NCI-H1417 treated with DMSO at 0.1 percent for 48 hours (cell line): ENCODE measurements around the gene HTR4.
"Not testable (repeated sequence)": the region's sequence is repeated elsewhere in the genome, so short reads cannot be mapped to it uniquely, and the experiment has no call there.

Experiments
- DNase-seq: peaks from one replicate; lab custom pipeline; 2025; lab: John Stamatoyannopoulos, UW

Gene HTR4

DNA sequence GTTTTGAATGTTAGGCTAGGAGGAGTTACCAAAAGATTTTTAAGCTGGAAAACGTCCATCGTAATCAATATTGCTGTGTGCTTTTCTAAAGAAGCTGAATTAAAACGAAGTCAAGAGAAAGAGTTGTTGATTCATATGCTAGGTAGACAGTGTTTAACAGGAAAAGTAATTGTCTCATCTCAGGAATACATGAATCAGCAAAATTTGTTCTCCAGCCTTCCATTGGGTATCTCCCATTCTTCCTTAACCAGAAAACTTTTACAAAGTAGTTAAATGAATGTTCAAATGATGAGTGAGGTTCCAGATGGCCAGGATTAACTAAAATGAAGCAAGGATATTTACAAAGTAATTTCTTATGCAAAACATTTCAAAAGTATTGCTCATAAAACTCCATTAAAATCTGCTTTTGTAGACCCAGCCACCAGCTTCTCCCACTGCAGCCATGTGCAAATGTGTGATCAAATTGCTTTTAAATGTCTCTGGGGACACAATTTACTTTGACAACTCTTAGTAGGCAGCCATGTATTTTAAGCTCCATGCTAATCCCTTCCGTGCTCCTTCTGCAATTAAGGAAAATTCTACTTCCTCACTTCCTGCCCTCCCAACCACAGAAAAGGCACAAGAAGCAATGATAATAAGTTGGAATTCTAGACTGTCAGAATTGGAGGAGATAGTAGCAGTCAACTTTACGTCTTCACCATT lies 121.2 kb downstream of the HTR4 start:
- no peak for DNase-seq

DNA sequence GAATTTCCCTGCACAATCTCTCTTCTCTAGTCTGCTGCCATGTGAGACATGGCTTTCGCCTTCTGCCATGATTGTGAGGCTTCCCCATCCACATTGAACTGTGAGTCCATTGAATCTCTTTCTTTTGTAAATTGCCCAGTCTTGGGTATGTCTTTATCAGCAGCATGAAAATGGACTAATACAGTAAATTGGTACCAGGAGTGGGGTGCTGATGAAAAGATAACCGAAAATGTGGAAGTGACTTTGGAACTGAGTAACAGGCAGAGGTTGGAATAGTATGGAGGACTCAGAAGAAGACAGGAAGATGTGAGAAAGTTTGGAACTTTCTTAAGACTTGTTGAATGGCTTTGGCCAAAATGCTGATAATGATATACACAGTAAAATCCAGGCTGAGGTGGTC lies 124.9 kb downstream of the HTR4 start:
- not testable (repeated sequence) for DNase-seq

DNA sequence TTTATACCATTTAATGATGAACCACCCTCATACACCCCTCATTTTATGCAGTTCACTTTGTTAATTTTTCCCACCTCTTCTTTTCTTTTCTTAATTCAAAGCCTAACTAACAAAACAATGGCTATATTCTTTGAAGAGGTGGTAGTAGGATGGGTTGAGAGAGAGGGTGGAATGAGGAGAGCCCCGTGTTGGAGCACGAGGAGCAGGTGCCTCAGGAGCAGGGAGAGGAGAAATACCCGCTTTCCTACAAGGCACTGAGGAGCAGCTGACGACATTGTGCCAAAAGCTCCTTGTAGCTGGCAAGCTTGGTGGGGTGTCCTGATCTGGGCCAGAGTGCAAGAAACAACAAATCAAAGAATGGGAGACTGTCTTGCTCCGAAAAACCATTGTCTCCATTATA lies 129.6 kb downstream of the HTR4 start:
- DNase-seq, result no peak

DNA sequence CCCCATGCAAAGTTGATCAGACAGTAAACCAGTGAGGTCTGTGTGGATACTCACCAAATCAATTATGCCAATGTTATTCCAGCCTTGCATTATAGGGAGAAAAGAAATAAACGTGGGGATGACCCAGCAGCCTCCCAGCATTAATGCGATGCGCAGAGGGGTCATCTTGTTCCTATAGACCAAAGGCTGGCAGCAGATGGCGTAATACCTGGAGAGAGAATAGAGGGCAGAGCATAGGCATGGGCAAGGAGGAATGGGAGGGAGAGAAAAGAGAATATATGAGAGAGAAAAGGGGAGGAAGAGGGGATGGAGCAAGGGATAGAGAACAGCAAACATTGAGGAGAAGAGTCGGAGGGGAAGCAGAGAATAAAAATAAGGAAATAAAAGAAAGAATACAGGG lies 131.2 kb downstream of the HTR4 start:
- DNase-seq, result no peak

DNA sequence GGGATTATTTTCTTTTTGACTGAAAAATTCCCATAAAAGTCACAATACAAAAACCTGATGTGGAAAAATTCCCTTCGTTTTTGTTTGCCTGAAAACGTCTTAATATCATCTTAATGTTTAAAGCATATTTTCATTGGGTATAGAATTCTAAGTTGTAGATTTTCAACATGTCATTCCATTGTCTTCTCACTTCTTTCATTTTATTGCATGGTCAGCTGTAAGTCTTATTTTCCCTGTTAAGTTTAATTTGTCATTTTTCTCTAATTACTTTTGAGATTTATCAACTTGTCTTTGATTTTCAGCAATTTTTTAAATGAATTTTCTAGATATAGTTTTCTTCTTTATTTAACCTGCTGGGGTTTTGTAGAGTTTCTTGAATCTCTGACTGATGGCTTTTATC lies 138.9 kb downstream of the HTR4 start:
- DNase-seq, result no peak

DNA sequence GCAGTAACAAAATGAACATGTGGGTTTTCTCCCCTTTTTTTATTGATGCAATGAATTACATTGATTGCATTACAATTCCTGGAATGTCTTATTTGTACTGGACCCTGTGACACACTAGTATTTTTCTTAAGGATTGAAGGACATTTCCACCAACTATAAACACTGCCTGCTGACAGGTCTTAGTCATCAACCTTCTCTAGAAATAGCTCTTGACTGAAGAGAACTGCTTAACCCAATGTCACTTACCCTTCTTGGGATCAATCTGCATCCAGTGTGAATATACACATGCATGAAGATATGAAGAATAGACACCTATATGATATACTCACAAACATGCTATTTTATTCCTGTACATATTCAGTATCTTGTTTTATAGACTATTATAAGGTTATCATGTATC lies 140.0 kb downstream of the HTR4 start:
- DNase-seq, result no peak

DNA sequence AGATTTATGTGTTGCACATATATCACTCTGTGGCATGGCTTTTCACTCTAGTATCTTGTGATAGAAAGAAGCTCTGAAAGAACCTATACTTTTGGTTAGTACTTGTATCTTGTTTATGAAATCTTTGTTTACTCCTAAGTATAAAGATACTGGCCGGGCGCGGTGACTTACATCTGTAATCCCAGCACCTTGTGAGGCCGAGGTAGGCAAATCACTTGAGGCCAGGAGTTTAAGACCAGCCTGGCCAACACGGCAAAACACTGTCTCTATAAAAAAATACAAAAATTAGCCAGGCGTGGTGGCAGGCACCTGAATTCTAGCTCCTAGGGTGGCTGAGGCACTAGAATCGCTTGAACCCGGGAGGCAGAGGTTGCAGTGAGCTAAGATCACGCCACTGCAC lies 141.8 kb downstream of the HTR4 start:
- DNase-seq, result no peak

DNA sequence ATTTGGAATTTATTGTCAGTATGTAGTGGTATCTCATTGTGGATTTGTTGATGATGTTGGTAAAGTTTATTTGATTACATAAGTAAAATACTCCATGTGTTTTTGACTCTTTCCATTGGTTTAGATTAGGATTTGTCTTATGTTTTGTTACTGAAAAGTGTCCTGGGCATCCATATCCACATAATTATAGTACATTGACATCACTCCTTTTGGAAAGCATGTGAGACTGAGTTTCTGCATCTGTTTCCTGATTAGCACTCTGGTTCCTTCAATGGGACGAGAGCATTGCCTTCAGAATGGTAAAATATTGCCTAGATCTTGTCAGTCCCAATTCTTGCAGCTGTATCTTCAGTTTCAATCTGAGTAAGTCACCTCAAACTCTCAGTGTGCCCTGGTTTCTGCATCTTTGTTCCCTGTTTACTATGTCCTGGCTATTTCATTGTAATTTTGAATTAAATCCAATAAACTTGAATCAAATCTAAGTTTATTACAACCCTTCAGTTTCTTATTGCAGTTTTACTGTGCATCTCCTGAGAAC lies 142.4 kb downstream of the HTR4 start:
- no peak for DNase-seq

DNA sequence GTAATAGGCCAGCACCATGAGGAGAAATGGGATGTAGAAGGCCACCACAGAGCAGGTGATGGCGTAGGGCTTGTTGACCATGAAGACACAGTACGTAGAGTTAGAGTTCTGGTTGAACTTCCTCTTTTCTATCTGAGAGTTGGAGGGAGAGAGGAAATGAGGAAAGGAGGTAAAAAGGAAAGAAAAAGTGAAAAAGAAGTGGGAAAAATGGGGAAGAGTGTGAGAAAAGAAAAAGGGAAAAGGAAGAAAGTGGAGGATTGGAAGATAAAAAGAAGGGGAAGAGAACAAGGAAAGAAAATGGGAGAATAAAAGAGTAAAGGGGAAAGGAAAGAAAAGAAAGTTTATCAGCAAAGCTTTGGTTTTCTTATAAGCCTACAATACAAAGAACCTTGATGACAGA lies 144.4 kb downstream of the HTR4 start:
- DNase-seq, result no peak

DNA sequence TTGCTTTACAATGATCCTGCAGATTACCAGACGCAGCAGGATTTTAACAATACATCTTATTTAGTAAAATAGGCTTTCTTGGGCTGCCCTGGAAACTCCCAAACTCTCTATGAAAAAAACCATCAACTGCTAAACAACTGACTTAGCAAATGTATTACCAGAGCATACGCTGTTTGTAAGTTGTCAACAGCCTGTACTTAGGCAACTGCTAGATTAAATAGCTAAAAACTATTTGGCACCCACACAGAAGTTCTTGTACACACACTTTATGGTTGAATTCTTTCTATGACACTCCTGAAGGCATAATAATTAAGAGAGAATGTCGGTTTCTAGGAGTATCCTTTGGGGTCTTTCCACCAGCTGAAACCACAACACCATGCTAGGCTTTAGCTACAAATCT lies 146.7 kb downstream of the HTR4 start:
- DNase-seq, result no peak

DNA sequence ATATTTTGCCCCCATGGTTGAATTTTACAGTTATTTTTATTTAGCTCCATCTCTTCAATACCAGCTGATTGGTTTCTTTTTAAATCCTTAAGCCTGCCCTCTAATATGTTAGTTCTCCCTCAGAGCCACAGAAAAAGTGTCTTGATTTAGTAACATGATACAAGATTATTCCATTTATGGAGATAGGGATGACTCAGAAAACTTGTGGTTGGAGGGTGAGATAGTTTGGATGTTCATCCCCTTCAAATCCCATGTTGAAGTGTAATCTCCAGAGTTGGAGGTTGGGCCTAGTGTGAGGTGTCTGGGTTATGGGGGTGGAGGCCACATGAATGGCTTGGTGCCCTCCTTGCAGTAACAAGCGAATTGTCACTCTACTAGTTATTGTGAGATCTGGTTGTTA lies 154.9 kb downstream of the HTR4 start:
- no peak for DNase-seq

DNA sequence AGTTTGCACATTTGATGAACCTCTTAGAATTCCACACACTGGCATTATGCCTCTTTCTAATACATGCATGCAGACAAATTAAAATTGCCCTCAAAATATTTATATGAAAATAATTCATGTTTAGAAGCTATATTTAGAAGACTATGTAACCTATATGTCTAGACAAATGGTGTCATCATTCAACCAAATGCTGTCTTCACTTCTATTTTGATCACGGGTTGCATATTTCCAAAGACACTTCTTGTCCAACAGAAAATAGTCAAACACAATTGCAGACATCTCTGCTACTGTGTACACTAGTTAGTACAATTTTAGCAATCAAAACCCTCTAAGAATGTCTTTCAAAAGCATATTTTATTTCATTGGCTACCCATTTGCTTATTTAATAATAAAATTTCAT lies 156.6 kb downstream of the HTR4 start:
- no peak for DNase-seq

DNA sequence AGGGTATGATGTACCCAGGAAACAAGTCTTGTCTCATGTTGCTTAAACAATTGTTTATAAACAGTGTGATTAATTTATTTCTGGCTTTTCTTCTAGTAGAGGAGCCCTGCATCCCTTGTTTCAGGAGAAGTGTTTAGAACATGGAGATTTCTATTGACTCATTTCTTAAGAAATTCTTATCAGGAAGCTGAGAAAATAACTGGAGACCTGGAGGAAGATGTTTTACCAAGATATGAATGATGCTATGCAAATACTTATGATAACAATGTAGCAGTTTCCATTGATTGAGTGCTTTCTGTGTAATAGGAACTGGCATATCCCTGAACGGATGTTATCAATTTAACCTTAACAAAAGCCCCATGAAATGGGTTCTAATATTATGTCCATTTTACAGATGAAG lies 162.0 kb downstream of the HTR4 start:
- no peak for DNase-seq

DNA sequence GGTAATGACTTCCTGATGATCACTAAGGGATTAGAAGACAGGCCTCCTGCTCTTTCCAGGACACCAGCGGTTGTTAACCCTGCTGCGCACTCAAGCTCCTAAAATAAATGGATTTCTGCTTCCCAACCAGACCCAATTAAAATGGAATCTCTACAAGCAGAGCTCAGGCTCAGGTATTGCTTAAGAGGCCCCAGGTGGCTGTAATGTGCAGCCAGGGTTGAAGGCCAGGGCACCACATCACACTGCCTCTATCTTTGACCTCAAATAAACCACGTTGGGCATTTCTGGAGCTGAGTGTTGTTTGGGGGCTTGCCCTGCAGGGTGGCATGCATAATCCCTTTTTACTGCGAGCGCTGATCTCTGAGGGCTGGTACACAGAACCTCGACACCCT lies 162.5 kb downstream of the HTR4 start:
- DNase-seq, result no peak

DNA sequence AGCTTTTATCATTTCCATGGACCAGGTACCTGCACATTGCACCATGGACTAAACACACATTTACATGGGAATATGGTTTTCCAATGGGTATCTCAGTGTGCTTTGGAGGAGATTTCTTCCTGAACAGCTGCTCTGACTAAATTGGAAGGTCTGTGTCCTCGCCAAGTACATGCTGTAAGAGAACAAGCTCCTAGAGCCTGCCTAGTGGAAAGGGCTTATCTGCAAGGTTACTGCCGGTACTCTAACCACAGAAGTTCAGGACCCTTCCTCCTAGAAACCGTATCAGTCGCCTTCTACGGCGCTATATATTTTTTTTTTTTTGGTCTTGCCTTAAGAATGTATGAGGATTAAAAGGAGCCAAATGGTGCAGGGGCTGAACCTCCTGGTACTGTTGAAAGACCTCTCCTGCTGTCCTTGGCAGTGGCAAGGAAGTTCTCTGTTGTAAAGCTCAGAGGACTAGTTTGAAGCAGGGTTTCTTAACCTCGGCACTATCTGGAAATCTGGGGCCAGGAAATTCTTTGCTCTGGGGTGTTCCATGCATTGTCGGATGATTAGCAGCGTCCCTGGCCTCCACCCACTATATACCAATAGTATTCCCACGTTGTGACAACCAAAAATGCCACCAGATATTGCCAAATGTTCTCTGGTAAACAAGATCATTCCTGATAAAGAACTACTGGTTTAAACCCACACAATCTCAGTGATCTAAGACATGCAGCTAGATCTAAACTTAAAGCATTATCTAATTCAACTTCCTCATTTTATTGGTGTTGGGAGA lies 163.1 kb downstream of the HTR4 start:
- DNase-seq, result no peak

DNA sequence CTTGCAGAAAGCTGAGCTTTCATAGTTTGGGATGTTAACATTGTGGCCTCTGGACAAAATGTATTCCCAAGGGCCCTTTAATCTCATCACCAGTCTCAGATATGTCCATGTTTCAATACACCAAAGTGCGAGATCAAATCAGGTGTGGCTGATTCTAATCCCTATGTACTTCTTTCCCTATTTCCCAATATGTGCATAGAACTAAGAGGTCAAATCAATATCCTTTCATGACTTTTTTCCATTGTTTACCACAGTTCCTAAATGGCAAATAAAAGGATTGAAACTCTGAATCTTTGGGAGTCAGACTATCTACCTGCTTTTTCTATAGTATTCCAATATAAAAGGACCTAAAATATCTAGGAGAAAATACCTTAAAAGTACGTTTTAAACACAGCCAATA lies 165.6 kb downstream of the HTR4 start:
- DNase-seq, result no peak

DNA sequence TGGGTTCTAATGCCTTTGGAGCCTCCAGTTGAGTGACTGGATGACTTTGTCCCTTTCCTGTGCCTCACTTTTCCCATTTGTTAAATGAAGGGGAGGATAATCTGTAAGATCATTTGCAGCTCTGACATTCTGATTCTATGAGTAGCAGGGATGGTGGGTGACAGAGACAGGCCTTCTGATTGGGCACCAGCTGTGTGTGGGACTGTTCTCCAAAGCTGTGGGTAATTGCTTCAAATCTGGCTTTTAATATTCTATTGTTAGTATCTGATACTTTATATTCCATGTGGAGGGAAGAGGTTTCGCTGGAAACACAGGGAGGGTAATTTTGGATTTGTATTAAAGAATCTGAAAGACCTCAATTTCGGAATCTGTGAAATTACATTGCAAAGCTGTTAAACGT lies 167.9 kb downstream of the HTR4 start:
- DNase-seq, result no peak

DNA sequence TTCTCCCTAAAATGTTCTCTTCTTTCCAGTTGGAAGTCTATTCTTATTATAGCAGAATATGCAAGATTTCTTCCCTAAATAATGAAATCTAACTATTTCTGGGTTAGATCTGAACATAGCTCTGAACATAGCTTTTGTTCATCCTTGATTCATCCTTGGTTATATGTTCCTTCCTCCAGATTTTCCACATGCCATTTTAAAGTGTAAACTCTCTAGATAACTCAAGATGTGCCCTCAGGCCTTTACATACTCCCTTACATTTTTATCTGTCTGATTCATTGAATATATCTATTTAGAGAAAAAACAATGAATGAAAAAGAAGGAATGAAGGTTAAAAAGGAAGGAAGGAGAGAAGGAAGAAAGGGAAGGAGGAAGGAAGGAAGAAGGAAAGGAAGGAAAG lies 169.7 kb downstream of the HTR4 start:
- no peak for DNase-seq

DNA sequence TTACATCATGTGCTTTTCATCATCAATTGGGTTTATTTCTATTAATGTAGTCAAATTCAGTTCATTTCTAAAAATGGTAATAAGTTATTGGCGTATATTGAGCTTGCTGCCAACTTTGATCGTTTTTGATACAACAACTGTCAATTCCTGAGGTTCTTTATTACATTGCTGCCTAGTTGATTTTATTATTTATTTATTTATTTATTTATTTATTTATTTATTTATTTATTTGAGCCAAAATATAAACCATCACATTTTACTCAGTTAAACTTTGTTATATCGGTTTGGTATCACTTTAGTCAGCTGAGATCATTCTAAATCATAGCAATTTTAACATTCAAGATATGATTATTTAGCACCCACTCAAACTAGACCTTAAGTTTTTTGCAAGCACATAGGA lies 170.6 kb downstream of the HTR4 start:
- no peak for DNase-seq

DNA sequence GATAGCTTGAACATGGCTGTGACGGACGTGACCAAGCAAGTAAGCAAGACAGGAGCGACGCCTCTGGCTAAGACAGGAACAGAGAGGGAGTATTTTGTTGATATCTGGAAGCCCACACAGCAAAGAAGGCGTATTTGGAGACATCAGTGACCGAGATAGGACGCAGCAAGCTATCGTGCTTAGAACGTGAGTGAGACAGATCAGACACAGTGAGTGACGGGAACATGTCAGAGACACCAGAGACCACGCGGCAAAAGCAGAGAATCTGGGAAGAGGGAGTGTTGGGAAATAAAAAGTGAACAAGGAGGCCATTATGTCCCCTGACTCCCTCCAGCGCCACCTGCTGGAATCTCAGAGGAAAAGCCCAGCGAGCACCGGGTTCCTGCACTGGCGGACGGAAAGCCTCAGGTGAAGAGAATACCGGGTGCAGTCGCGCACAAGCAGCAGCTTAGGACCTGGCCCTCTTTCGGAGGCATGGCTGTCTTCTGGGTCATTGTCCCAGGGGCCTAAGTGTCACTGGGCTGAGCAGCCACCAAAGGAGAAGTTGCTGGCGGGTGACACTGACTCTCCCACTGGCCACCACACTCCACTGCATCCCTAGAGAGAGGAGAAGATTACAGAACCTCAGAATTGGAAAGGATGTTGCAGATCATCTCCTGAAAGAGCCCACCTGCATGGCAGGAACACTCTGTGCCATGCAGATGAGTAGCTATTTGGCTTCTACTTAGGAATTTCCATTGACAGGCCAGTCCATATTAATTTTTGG lies 171.4 kb downstream of the HTR4 start:
- no peak for DNase-seq

DNA sequence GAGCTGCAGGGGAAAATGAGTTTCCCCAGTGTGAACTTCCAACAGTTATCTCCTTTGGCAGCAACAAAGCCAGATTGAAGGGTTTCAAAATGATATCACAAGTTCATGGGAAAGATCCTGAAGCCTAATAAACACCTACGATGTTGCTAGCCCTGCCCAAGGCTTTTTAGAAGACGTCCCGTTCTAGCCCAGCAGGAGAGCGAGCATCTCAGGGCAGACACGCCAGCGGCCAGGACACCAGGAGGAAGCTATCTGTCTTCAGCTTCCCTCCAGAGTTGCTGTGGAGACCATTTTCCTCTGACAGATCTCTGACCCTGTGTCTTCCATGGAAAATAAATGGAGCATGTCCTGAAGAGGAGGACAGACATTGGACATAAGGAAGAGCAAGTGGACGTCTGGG lies 172.1 kb downstream of the HTR4 start:
- DNase-seq, result no peak

DNA sequence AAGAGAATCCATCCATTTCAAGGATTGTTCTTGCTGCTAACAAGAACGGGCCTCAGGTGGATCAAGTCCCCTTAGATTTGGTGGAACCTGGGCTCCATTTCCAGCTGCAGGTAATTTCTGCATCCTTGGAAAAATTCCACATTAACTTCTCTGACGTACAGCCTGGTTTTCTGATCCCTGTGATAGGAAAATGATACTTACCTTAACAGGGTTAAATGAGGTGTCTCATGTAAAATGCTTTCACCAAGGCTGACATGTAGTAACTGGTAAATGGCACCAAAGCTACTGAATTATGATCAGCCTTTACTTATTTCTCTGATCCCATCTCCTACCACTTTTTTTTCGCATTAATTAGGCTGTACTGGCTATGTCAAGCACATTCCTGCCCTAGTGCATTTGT lies 176.9 kb downstream of the HTR4 start:
- DNase-seq, result no peak

DNA sequence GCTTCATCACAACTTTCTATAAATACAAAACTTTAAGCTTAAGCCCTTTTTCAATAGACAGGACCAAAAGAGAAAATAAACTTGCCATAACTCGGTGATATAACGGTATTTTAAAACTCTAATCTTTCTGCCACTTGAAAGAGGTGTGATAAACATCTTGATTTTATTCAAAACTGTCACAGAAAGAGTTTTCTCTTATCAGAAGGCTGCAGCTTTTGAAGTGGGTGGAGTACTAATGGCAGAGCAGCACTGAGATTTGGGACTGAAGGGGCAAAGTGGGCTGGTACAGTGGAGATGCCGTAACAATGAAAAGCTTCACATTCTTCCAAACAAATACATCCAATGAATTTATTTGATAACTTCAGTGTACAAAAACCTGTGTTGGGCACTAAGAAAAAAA lies 178.0 kb downstream of the HTR4 start:
- DNase-seq, result no peak
